Vagina (tissue), 2 donors: ENCODE data around the gene NFATC4.

Experiments used
- POLR2A ChIP-seq, 2 donors: fragments of 450-650 bp; IDR thresholded peaks; one replicate each; pipeline ENCODE4 v1.6.1; 2017; ENCODE audit warnings: antibody characterized with exemption in 2 of 2, mild to moderate bottlenecking in 2 of 2, moderate library complexity in 2 of 2
- POLR2AphosphoS5 ChIP-seq, 2 donors: sonication (generic); formaldehyde crosslinking; IDR thresholded peaks; one replicate each; pipeline ENCODE4 v1.9.0; 2017; ENCODE audit warnings: antibody characterized with exemption in 2 of 2, mild to moderate bottlenecking in 2 of 2, low read depth in 1 of 2; ENCODE audit not compliant: insufficient read depth in 1 of 2
- TF ChIP-seq, protein P1 (sequence below), 3 experiments: fragments of 450-650 bp in 2 of 3; fragments of 200-600 bp in 1 of 3; sonication (generic) in 1 of 3; IDR thresholded peaks; one replicate each; pipeline ENCODE4 v1.5.1; 2017 to 2019; ENCODE audit warnings: antibody characterized with exemption in 3 of 3, mild to moderate bottlenecking in 2 of 3, moderate library complexity in 2 of 3

GRCh38 chr14:24409956-24410355, 42.0 kb downstream of the NFATC4 start:
- TF ChIP-seq, protein P1, sequence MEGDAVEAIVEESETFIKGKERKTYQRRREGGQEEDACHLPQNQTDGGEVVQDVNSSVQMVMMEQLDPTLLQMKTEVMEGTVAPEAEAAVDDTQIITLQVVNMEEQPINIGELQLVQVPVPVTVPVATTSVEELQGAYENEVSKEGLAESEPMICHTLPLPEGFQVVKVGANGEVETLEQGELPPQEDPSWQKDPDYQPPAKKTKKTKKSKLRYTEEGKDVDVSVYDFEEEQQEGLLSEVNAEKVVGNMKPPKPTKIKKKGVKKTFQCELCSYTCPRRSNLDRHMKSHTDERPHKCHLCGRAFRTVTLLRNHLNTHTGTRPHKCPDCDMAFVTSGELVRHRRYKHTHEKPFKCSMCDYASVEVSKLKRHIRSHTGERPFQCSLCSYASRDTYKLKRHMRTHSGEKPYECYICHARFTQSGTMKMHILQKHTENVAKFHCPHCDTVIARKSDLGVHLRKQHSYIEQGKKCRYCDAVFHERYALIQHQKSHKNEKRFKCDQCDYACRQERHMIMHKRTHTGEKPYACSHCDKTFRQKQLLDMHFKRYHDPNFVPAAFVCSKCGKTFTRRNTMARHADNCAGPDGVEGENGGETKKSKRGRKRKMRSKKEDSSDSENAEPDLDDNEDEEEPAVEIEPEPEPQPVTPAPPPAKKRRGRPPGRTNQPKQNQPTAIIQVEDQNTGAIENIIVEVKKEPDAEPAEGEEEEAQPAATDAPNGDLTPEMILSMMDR (IDR thresholded peaks at IDR 0.05), result no peak
- no peak for TF ChIP-seq POLR2A (IDR thresholded peaks at IDR 0.05)
- TF ChIP-seq POLR2AphosphoS5 (IDR thresholded peaks at IDR 0.05; ENCODE audit: insufficient read depth in 1 of 2, low read depth in 1 of 2), result no peak
